GM18499 (cell line): ENCODE measurements around the gene TRIM5.
A peak's percentile ranks its signal among the peaks of the same experiment; 100 is the strongest.
"Not testable (repeated sequence)": the region's sequence is repeated elsewhere in the genome, so short reads cannot be mapped to it uniquely, and the experiment has no call there.

ENCODE experiments used
- ATAC-seq: cut with Tn5 transposase; IDR thresholded peaks from one replicate; pipeline ENCODE4 v1.9.1; 2021; ENCODE audit warnings: moderate number of reproducible peaks; ENCODE audit not compliant: insufficient read depth, unreplicated experiment

TRIM5 gene

GRCh38 chr11:5690216-5690615, 5.3 kb upstream of the TRIM5 start:
- ATAC-seq: no peak

GRCh38 chr11:5689551-5689983, 4.7 kb upstream of the TRIM5 start, which contains the start of gene TRIM22:
Gene TRIM22 (plus strand): TSS chr11:5689790. CDS start chr11:5696233, 6,443 bp downstream.
- ATAC-seq: peak; percentile 78

GRCh38 chr11:5688482-5688881, 3.6 kb upstream of the TRIM5 start:
- no peak for ATAC-seq

GRCh38 chr11:5686426-5686825, 1.6 kb upstream of the TRIM5 start:
- ATAC-seq: no peak

- peak; percentile 6 for ATAC-seq
Observed at GRCh38 chr11:5684036-5684645, 733 bp downstream of the TRIM5 start.

- not testable (repeated sequence) for ATAC-seq
Observed at GRCh38 chr11:5683620-5684019, 1.3 kb downstream of the TRIM5 start.

GRCh38 chr11:5682890-5683441, 1.9 kb downstream of the TRIM5 start:
- not testable (repeated sequence) for ATAC-seq

GRCh38 chr11:5679811-5680210, 5.1 kb downstream of the TRIM5 start:
- no peak for ATAC-seq

GRCh38 chr11:5674391-5674790, 10.5 kb downstream of the TRIM5 start:
- no peak for ATAC-seq

GRCh38 chr11:5671831-5672230, 13.0 kb downstream of the TRIM5 start:
- ATAC-seq: no peak

- ATAC-seq: no peak
Observed at GRCh38 chr11:5666402-5666793, 18.5 kb downstream of the TRIM5 start.

GRCh38 chr11:5665746-5666401, 19.0 kb downstream of the TRIM5 start:
- ATAC-seq: no peak

GRCh38 chr11:5665051-5665570, 19.8 kb downstream of the TRIM5 start:
- no peak for ATAC-seq

GRCh38 chr11:5663511-5663910, 21.4 kb downstream of the TRIM5 start:
- ATAC-seq: no peak

- ATAC-seq: no peak
Observed at GRCh38 chr11:5658318-5658717, 26.6 kb downstream of the TRIM5 start.

- ATAC-seq: not testable (repeated sequence)
Observed at GRCh38 chr11:5656956-5657355, 27.9 kb downstream of the TRIM5 start.

- no peak for ATAC-seq
Observed at GRCh38 chr11:5655474-5655873, 29.4 kb downstream of the TRIM5 start.

GRCh38 chr11:5646139-5646538, 38.7 kb downstream of the TRIM5 start:
- no peak for ATAC-seq

- no peak for ATAC-seq
Observed at GRCh38 chr11:5643585-5643984, 41.3 kb downstream of the TRIM5 start.

GRCh38 chr11:5639953-5640352, 44.9 kb downstream of the TRIM5 start:
- ATAC-seq: no peak

GRCh38 chr11:5631969-5632635, 52.8 kb downstream of the TRIM5 start:
- peak; percentile 95 for ATAC-seq
